COR-L47 (cell line): ENCODE results near the gene CACNA1A.
"Not testable (repeated sequence)": the region's sequence is repeated elsewhere in the genome, so short reads cannot be mapped to it uniquely, and the experiment has no call there.

Experiments used
- DNase-seq: peaks from one replicate; lab custom pipeline; 2025; lab: John Stamatoyannopoulos, UW

Gene CACNA1A

GRCh38 chr19:13277104-13277809 is 229.0 kb downstream of the CACNA1A start:
- peak; percentile 32 for DNase-seq

- no peak for DNase-seq
Observed at GRCh38 chr19:13275016-13275722, 231.1 kb downstream of the CACNA1A start.

DNA sequence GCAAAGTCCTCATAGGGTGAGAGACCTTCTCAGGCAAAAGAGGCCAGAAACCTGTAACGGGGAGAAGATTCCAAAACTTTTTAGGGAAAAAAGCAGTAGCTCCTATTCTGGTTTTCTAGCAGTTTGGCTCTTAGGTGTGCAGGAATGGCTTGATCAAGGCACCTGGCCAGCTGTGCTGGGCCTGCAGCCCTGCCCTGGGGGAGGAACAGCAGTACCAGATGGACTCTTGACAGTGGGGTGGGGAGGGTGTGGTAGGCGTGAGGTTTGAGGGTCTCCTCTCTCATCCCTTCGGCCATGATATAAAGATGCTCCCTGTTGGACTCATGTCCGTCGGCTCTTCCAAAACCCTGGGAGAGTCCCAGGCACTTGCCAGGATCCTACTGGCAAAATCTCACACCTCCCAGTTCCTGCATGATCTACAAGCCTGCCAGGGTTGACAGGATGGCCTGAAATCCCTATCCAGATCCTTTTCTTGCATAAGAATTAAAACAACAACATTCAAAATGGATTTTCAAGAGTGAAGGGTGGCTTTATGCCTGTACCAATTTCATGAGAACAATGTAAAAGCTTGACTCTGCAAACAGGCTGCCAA is 235.7 kb downstream of the CACNA1A start:
- DNase-seq, result no peak

- DNase-seq, result no peak
Observed at GRCh38 chr19:13269348-13269747, 236.9 kb downstream of the CACNA1A start.

DNA sequence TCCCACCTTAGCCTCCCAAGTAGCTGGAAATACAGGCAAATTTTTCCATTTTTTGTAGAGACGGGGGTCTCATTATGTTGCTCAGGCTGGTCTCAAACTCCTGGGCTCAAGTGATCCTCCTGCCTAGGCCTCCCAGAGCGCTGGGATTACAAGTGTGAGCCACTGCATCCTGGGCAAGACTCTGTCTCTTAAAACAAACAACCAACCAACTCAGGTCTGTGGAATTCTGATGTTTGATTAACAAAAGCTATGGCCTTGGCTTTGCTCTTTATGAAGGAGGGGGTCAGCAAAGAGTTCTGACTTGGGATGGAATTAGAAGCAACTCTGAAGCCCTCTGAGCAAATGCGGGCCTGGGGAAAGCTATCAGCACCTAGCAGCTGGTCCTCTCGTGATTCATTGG is 238.4 kb downstream of the CACNA1A start:
- DNase-seq, result no peak

- DNase-seq, result no peak
Observed at GRCh38 chr19:13267131-13267530, 239.1 kb downstream of the CACNA1A start.

DNA sequence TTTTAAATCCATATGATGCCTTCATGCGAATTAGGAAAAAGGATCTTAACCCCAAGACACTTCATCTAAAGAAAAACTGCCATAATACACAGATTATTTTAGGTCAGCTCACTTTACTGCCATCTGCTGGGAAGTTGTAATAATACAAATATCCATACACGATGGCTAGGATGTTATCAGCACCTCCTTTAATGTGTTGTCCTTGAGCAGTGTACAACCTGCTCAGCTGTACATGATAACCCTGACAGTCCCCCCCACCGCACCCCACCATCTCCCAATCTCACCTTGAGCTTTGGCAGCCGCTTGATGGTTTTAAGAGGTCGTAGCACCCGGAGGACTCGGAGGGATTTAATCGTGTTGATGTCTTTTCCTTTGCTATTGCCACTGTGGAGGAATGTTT is 243.8 kb downstream of the CACNA1A start:
- peak; percentile 28 for DNase-seq

DNA sequence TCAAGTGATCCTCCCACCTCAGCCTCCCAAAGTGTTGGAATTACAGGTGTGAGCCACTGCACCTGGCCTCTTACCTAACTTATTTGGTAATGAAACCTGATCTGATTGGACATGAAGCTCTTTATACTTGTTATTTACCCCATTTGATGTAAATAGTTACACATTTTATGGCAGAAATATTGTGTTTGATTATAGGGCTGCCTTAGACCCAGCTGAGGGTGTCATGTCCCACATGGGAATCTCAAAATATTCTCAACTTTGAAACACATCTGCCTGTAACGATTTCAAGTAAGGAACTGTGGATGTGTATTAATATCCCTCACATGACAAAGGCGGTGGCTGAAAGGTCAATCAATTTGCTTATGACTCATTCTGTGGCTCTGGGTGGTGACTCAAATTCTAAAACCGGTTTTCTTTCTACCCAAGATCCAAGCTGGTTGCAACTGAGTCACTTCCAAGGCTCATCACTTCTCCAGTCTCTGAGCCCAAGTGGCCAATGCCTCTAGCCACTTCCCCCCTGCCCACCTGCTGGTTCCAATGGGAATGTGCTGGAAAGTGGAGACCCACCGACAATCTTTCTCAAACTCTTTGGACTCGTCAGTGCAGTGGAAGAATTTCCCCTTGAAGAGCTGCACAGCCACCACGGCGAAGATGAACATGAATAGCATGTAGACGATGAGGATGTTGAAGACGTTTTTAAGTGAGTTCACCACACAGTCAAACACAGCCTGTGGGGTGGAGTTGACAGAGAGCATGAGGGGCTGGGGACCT is 245.2 kb downstream of the CACNA1A start:
- no peak for DNase-seq

DNA sequence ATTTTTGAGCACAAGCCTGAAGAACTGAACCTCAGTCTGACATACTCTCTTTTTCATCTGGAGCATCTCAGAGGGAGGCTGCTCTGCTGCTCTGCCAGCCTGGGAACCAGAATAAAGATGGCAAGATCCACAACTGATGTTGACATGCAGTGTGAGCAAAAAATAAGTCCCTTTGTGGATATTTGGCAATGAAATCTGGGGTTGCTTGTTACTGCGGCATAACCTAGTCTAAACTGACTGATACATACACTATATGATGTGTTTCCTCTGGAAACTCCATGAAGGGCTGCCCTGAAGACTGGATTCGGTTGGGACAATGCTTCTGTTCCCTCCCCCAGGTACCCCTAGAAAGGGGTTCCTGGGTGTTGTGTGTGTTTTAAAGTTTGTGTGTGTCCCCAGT is 249.4 kb downstream of the CACNA1A start:
- no peak for DNase-seq

DNA sequence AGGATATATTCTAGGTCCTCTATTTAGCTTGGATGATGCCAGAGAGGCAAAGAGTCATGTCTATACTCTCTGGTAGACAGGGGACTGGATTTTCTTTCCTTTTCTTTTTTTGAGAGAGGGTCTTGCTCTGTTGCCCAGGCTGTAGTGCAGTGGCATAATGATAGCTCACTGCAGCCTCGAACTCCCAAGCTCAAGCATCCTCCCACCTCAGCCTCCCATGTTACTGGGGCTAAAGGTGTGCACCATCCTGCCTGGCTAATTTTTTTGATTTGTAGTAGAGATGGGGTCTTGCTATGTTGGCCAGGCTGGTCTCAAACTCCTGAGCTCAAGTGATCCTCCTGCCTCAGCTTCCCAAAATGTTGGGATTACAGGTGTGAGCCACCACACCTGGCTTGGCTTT is 249.9 kb downstream of the CACNA1A start:
- not testable (repeated sequence) for DNase-seq

- DNase-seq, result no peak
Observed at GRCh38 chr19:13255719-13256059, 250.6 kb downstream of the CACNA1A start.

DNA sequence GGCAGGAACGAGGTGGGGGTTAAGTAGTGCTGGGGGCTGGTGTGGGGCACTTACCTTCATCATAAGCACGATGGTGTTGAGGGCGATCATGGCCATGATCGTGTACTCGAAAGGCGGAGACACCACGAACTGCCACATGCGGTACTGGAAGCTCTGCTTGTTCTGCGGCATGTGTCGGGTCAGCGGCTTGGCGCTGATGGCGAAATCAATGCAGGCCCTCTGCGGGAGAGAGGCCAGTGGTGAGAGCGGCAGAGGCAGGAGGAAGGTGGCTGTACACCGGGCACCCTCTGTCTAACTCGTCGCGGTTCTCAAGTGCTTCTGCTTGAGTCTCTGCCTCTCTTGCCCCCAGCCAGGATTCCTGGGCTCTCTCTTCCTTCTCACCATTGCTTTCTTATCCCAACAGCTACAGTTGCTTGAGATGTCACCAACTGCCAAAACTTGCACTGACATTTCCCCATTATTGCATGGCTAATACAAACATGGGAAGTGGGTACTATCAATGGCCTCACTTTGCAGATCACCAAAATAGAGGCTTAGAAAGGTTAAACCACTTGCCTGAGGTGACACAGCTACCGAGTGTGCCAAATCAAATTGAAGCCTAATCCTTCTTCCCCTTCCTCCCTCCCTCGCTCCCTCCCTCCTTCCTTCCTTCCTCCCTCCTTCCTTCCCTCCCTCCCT is 251.1 kb downstream of the CACNA1A start:
- DNase-seq, result no peak

- no peak for DNase-seq
Observed at GRCh38 chr19:13252569-13253335, 253.5 kb downstream of the CACNA1A start.

DNA sequence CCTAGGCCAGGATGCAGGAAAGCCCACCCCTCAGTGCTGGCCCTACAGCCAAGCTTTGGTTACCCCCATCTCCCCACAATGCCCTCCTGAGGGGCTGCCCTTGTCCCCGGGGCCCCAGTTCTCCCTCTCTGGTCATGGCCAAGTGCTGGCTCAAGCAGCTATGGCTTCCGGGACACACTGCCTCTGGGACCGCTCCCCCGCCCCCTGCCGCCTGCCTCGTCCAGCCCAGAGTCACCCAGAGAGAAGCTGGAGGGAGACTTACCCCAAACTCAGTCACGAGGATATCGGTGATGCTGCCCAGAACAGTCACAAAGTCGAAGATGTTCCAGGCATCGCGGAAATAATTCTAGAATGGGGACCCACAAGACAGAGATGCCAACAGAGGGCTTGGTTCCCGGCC is 261.4 kb downstream of the CACNA1A start:
- no peak for DNase-seq

DNA sequence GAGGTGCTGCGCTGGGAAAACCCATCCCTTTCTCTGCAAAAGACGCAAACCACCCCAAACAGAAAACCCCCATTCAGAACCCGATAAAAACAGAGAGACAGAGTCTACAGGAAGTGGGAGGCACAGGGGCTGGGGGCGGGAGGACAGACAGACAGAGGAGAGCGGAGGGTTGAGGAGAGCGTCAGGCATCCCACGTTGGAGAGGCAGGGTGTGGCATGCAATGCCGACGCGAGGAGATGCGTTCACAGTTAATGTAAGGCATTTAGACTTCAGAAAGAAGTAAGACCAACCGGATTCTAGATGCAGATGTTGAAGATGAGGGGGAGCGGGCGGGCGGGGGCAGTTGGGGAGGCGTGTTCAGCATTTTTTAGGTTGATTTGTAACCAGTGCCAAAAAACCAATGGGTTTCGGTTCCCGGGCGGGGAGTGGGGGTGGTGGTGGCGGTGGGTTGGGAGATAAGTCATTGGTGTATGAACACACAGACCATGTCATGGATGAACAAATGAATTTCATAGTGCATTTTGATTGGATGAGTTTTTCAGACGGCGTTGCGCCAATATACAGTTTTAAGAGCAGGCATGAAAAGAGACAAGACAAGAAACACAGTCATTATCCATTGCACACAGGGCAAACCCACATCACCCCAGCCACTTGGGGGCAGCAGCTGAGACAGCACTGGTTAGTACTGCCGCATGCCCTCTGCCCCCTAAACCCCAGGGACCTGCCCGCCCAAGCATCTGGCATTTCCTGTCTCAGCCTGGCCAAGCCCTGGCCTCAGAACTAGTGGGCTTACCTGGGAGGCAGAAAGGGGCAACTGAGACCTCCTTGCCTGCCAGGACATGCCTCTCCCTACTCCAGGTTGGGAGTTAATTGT is 264.8 kb downstream of the CACNA1A start:
- DNase-seq, result no peak

DNA sequence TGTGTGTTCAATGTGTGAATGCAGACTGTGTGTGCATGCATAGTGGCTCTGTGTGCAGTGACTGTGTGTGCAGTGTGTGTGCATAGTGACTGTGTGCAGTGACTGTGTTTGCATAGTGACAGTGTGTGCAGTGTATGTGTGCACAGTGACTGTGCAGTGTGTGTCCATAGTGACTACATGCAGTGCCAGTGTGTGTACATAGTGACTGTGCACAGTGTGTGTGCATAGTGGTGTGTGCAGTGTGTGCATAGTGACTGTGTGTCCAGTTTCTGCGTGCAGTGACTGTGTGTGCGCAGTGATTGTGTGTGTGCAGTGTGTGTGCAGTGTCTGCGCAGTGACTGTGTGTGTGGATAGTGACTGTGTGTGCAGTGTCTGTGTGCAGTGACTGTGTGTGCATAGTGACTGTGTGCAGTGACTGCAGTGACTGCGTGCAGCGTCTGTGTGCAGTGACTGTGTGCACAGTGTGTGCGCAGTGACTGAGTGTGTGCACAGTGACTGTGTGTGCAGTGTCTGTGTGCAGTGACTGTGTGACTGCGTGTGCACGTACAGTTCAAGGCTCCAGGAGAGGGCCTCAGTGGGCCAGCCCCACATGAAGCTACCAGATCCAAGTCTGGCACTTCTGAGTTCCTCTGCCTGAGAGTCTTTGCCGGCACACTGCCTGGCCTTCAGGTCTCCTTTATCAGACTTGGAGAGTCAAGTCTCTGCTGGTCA is 265.8 kb downstream of the CACNA1A start:
- DNase-seq, result no peak

DNA sequence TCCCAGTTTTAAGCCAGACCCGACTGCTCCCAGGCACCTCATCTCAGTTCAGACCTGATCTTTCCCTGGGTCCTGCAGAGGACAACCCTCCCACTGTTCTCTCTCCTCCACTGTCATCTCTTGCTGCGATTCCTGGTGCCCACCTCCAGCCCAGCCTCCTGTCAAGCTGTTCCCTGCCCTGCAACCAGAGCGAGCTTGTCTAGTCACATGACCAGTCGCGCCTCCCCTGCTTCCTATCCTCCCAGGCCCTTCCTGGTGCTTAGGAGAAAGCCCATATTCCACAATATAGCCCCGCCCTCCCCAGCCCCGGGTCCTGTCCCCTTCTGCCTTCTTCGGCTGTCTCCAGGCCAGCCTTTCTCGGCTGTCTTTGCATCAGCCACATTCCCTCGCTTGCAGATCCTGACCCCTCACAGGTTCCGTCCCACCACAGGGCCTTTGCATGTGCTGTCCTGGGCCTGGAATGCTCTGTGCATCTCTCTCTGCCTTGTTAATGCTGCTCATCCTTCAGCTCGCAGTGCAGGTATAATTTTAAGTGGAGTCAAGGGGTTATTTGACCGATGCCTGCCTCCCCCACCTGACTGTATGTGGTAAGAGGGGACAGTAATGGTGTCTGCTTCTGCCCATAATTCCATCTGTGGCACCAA is 267.3 kb downstream of the CACNA1A start:
- DNase-seq, result no peak

DNA sequence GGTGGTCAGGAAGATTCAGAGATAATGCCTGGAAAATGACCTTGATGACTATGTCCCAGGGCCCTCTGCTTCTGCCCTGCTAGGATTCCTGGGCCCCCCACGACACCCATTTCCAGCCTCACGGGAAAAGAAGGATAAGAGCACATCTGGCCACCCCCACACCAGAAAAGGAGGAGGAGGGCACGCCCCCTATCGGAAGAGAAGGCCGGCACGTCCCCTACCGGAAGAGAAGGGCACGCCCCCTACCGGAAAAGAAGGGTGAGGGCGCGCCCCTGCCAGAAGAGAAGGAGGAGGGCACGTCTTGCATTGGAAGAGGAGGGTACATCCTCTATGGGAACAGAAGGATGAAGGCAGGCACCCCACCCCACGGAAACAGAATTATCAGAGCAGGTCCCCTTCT is 271.8 kb downstream of the CACNA1A start:
- no peak for DNase-seq

DNA sequence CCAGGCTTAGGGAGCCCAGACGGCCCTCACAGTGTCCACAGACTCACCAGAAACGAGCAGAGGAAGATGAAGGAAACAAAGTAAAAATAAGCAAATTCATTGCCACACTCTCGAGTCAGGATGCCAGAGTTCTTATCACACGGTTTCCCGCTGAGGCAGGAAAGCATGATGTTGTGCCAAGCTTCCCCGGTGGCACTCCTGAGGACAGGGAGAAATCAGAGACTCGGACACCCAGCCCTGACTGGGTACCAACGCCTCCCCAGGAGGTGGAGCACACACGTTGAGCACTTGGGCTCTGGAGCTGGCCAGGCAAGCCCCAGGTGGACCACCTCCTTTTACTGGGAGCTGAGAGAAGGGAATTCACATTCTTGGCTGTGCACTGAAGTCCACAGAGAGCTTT is 274.6 kb downstream of the CACNA1A start:
- no peak for DNase-seq
